GM12864 (cell line): ENCODE results near the gene RAD50.

Source experiments
- DNase-seq: peaks from one replicate; pipeline ENCODE4 v3.0.0-alpha.2; 2011; ENCODE audit warnings: low read depth
- H3K4me3 ChIP-seq: 2 replicates; pipeline ENCODE4 v1.5.1; 2011; ENCODE audit warnings: mild to moderate bottlenecking, low read depth, low read length, control low read depth
- CTCF ChIP-seq: IDR thresholded peaks from 2 replicates; pipeline ENCODE4 v1.5.1; 2011; ENCODE audit warnings: low read depth, mild to moderate bottlenecking, moderate library complexity, low read length, control low read depth, inconsistent platforms; ENCODE audit errors: missing control alignments

RAD50 gene

GRCh38 chr5:132591145-132591544 lies 34.4 kb downstream of the RAD50 start:
- no peak overlapping the region for H3K4me3 ChIP-seq
- no peak for TF ChIP-seq CTCF
- no peak for DNase-seq

- H3K4me3 ChIP-seq = no peak overlapping the region
- no peak for TF ChIP-seq CTCF
- no peak for DNase-seq
These were observed 35.7 kb downstream of the RAD50 start for GRCh38 chr5:132592521-132592920.

- no peak for TF ChIP-seq CTCF
- H3K4me3 ChIP-seq = no peak overlapping the region
- no peak for DNase-seq
These were observed 37.4 kb downstream of the RAD50 start for GRCh38 chr5:132594170-132594569.

- no peak overlapping the region for H3K4me3 ChIP-seq
- DNase-seq = no peak
These were observed 38.8 kb downstream of the RAD50 start for GRCh38 chr5:132595624-132596023.

GRCh38 chr5:132601071-132601728 lies 44.4 kb downstream of the RAD50 start:
- H3K4me3 ChIP-seq = no peak overlapping the region
- DNase-seq = no peak
- no peak for TF ChIP-seq CTCF

More at GRCh38 chr5:132595624-132596023, 38.8 kb downstream of the RAD50 start:
- no peak for TF ChIP-seq CTCF

GRCh38 chr5:132607095-132607494 lies 50.3 kb downstream of the RAD50 start:
- H3K4me3 ChIP-seq = no peak overlapping the region
- no peak for DNase-seq
- no peak for TF ChIP-seq CTCF

- no peak for TF ChIP-seq CTCF
- no peak overlapping the region for H3K4me3 ChIP-seq
- no peak for DNase-seq
These were observed 51.3 kb downstream of the RAD50 start for GRCh38 chr5:132608107-132608506.
